SK-N-MC (cell line): ENCODE data around the gene NEK11.

ENCODE experiments used
- EZH2 ChIP-seq: fragments of 200-600 bp; sonication (generic); IDR thresholded peaks from one replicate; pipeline ENCODE4 v1.6.1; 2017; ENCODE audit warnings: antibody characterized with exemption
- FOXP2 ChIP-seq: optimal IDR thresholded peaks from 2 replicates; pipeline ENCODE3; 2011; ENCODE audit warnings: mild to moderate bottlenecking, moderate library complexity; ENCODE audit not compliant: insufficient read depth; ENCODE audit errors: extremely low read length, control extremely low read depth
- POLR2AphosphoS5 ChIP-seq: IDR thresholded peaks from 2 replicates; pipeline ENCODE4 v1.6.1; 2012; ENCODE audit warnings: mild to moderate bottlenecking, low read depth, low read length, borderline replicate concordance

DNA sequence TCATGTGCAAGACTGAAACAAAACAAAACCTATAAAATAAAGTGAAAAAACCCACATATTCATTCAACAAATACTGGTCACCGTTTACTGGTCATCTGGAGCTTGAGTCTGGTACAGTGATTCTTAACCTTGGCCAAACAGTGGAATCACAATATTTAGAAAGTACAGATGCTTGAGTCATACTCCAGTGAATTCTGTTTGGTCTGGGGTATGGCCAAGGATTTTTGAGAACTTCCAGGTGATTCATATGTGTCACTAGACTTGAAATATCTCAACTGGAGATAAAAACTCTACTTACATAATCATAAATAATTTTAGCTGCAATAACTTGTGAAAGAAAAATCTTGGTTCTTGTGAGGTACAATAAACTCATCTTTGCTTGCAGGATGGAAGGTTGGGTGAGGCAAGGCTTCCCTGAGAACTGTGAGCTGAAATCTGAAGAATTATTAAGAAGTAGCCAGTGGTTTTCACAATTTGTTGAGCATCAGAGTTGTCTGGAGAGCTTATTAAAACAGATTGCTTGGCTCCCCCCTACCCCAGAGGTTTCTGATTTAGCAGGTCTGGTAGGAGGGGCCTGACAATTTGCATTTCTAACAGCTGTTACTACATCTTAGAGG lies 9.6 kb downstream of the NEK11 start:
- no peak for TF ChIP-seq POLR2AphosphoS5
- no peak for TF ChIP-seq EZH2
- TF ChIP-seq FOXP2 = no peak
